Activated naive CD8-positive, alpha-beta T cell treated with anti-CD3 and anti-CD28 coated beads, Interleukin-2, amount 50 U/mL, for 24 hours (primary cell): ENCODE measurements around the gene KRT32.

ENCODE experiments used
- ATAC-seq: fragments of 150-1000 bp; cut with Tn5 transposase; one replicate; pipeline ENCODE4 v1.10.0; 2021
- DNase-seq: peaks from one replicate; pipeline ENCODE4 v3.0.0; 2021
- H3K27ac Mint-ChIP-seq: one replicate; pipeline ENCODE4 v1.8.0; 2021; ENCODE audit warnings: mild to moderate bottlenecking, mixed read lengths
- H3K27me3 Mint-ChIP-seq: one replicate; pipeline ENCODE4 v1.8.0; 2021; ENCODE audit warnings: mixed read lengths
- H3K36me3 Mint-ChIP-seq: one replicate; pipeline ENCODE4 v1.8.0; 2021; ENCODE audit warnings: low read depth, mixed read lengths
- H3K4me1 Mint-ChIP-seq: one replicate; pipeline ENCODE4 v1.8.0; 2021; ENCODE audit warnings: mixed read lengths
- H3K4me3 Mint-ChIP-seq: one replicate; pipeline ENCODE4 v1.8.0; 2021; ENCODE audit warnings: mild to moderate bottlenecking, moderate library complexity, mixed read lengths
- H3K9me3 Mint-ChIP-seq: one replicate; pipeline ENCODE4 v1.8.0; 2021; ENCODE audit warnings: mixed read lengths

The KRT32 gene

DNA sequence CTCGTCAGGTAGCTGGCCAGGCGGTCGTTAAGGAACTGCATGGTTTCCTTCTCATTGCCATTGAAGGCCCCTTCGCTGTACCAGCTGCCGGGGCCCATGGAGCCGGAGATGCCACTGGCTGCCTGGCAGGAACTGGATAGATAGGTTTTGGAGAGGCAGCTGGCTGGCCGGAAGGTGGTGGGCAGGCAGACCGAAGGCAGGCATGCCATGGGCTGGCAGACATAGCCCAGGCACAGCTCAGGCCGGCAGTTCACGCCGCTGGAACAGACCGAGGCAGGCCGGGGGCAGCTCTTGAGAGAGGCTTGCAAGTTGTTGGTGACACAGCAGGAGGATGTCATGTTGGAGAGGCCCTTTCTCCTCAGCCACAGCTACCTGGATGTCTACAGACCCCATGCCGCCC is at the start of gene KRT32:
TSS of gene KRT32 (minus strand) at position 399 of the 400 bp plus-strand sequence. CDS start at position 338, 61 bp downstream.
- DNase-seq (no peak), ATAC-seq (no peak)
- H3K4me1 Mint-ChIP-seq = no peaks in the 10 kb centered on the region
- H3K4me3 Mint-ChIP-seq = no peak within 1 kb of the TSS
- no peaks in the 10 kb centered on the region for H3K9me3 Mint-ChIP-seq
- no peaks in the 10 kb centered on the region for H3K27me3 Mint-ChIP-seq
- no peaks in the 10 kb centered on the region for H3K36me3 Mint-ChIP-seq
- H3K27ac Mint-ChIP-seq = no peak within 1 kb of the TSS

DNA sequence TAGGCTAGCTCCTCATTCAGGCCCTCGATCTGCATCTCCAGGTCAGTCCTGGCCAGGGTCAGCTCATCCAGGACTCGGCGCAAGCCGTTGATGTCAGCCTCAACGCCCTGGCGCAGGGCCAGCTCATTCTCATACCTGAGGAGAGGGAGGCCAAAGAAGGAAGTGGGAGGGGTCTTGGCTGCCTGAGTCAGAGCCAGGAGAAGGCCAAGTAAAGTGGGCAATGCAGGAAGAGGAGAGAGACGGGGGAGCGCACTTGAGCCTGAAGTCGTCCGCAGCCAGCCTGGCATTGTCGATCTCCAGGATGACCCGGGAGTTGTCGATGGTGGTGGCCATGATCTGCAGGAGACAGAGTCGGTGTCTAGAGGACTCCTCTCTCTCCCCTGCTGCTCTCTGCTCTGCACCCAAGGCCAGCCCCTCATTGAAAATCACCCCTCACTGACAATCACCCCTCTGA is 49.7 kb upstream of the KRT32 start:
- DNase-seq (no peak), ATAC-seq (no peak)
- Mint-ChIP-seq H3K27me3 (peaks cover 1% of the 10 kb centered on the region), H3K36me3 (no peaks in the 10 kb centered on the region), H3K4me3 (no peak overlapping the region), H3K9me3 (no peaks in the 10 kb centered on the region), H3K27ac (no peak overlapping the region), H3K4me1 (no peaks in the 10 kb centered on the region)

DNA sequence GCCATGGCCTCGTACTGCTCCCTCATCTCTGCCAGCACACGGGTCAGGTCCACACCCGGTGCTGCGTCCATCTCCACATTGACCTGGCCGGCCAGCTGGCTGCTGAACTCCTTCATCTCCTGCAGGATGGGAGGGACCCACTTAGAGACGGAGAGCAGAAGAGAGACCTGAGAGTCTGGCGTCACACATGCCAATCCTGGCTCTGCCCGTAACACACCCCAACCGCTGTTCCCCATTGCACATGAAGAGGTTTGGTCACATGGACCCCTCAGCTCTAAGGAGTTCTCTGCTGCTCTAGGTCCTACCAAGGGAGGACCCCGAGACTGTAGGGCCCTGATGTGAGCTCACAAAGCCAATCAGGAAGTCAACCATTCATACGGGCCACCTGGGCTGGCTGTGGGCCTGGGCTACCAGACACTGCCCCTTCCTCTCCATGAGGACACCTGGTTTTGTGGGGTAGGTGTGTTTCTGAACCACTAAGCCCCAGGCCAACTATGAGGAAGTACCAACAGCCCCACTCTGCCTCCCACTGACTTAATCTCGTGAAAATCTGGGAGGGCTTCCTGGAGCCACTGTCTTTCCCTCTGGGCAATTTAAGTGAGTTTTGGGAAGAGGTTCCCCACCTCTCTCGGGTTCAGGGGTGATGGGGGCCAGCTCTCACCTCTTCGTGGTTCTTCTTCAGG is 49.1 kb upstream of the KRT32 start:
- no peak overlapping the region for H3K27ac Mint-ChIP-seq
- H3K27me3 Mint-ChIP-seq = peaks cover 1% of the 10 kb centered on the region
- no peaks in the 10 kb centered on the region for H3K4me1 Mint-ChIP-seq
- no peaks in the 10 kb centered on the region for H3K9me3 Mint-ChIP-seq
- DNase-seq (no peak), ATAC-seq (no peak)
- no peaks in the 10 kb centered on the region for H3K36me3 Mint-ChIP-seq
- H3K4me3 Mint-ChIP-seq = no peak overlapping the region

DNA sequence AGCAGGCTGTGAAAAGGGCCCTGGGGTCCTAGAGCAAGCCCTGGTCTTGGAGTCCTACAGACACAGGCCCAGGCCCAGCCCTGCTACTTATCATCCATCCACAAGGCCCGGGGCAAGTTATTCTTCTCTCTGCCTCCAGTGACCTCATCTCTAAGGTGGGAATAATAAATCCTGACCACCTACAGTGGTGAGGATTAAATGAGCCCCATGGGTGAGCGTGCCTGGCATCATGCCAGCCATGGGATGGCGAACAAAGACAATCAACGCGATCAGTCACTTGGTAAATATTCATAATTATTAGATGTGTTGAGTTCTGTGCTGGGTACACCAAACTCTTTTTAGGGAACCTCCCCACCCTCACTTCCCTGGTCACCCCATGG is 46.0 kb upstream of the KRT32 start:
- Mint-ChIP-seq H3K4me3 (no peak overlapping the region), H3K9me3 (no peaks in the 10 kb centered on the region), H3K36me3 (no peaks in the 10 kb centered on the region), H3K27ac (no peak overlapping the region), H3K27me3 (peaks cover 1% of the 10 kb centered on the region), H3K4me1 (no peaks in the 10 kb centered on the region)
- no peak for ATAC-seq
- DNase-seq = no peak

DNA sequence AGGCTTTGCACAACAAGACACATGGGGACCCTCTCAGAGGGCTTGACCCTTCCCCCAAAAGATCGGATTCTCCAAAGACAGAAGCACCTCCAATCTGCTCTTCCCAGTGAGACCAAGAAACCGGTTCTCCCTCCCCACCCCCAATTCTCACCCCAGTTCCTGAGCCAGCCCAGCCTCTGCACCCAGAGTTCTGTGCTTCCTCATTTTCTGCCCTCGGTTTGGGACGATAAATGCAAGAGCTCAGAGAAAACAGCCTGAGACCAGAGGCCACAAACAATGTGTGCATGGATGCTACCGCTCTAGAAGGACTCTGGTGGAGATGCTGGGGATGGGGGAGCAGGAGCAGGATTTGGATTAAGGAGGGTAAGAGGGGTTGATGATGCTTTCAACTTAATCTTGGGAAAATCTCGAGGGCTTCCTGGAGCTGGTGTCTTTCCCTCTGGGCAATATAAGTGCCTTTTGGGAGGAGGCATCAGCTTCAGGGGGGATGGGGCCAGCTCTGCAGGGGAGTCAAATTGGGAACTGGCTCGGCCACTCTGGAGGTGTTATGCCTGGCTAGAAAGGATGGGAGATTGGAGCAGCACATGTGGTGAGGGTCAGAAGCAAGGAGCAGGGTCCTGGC is 45.5 kb upstream of the KRT32 start:
- Mint-ChIP-seq H3K27ac (no peak overlapping the region), H3K27me3 (no peaks in the 10 kb centered on the region), H3K4me3 (no peak overlapping the region), H3K9me3 (no peaks in the 10 kb centered on the region), H3K4me1 (no peaks in the 10 kb centered on the region), H3K36me3 (no peaks in the 10 kb centered on the region)
- no peak for DNase-seq
- ATAC-seq = no peak

DNA sequence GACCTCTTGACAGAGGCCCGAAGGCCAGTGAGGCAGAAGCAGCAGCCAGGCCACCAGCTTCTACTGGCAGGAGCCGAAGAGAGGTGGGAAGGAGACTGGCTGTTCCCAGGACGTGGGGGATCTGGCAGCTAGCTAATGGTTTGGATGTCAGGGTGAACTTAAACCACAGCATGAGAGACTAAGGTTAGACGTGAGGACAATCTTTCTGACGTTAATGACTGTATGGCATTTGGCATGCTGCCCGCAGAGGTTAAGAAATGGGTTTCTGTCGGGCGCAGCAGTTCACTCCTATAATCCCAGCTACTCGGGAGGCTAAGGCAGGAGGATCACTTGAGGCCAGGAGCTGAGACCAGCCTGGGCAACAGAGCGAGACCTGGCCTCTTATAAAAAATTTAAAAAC is 44.5 kb upstream of the KRT32 start:
- no peak for ATAC-seq
- Mint-ChIP-seq H3K27me3 (no peaks in the 10 kb centered on the region), H3K27ac (no peak overlapping the region), H3K9me3 (no peaks in the 10 kb centered on the region), H3K4me1 (no peaks in the 10 kb centered on the region), H3K36me3 (no peaks in the 10 kb centered on the region), H3K4me3 (no peak overlapping the region)
- no peak for DNase-seq

DNA sequence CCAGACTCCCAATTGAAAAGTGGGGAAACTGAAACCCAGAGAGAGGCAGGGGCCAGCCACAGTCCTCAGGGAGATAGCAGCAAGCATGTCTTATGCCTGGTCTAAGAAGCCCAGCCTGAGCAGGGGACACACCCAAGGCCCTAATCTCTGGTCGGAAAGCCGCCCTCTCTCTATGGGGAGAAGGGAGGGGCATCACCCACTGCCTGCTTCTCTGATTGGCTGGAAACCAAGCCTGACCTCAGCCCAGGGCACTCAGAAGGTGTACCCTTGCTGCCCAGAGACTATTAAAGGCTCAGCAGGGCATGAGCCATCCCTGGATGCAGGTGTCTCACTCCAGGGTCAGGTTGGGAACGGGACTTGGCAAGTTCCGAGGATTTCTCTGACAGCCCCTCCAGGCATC is 43.9 kb upstream of the KRT32 start:
- H3K4me3 Mint-ChIP-seq = no peak overlapping the region
- no peaks in the 10 kb centered on the region for H3K9me3 Mint-ChIP-seq
- DNase-seq = no peak
- no peaks in the 10 kb centered on the region for H3K36me3 Mint-ChIP-seq
- H3K4me1 Mint-ChIP-seq = no peaks in the 10 kb centered on the region
- no peaks in the 10 kb centered on the region for H3K27me3 Mint-ChIP-seq
- no peak overlapping the region for H3K27ac Mint-ChIP-seq
- no peak for ATAC-seq

DNA sequence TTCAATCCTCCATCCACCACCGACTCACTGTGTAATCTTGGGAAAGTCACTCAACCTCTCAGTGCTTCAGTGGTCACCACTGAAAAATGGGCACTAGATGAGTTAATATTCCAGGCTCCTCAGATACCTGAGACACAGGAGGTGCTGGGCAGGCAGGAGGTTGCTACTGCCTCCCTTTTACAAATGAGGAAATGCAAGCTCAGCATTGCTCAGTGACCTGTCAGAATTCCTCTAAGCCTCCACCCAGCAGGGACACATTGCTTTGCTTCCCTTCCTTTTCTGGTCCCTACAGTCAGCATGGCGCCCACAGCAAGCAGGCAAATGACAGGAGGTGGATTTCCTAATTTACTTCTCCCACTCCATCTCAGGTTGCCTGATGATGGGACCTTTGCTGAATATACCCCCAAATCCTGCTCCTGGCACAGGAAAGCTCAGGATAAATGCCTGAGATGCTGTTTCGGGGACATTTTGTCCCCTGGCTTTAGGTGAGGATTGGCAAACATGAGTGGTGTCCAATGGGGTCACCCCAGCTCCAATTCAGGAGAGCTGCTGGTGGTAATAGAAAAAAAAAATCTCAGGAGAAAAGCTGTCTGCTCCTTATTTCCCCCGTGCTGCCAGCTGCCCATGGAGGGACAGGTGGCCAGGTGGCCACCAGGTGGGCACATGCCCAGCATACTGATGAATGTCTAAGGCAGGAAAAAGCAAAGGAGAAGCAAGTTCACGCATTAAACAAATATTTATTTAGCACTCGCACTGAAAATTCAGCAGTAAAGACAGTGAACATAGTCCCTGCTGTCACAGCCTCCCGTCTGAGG is 43.3 kb upstream of the KRT32 start:
- DNase-seq (no peak), ATAC-seq (no peak)
- no peaks in the 10 kb centered on the region for H3K9me3 Mint-ChIP-seq
- no peak overlapping the region for H3K4me3 Mint-ChIP-seq
- H3K27ac Mint-ChIP-seq = no peak overlapping the region
- H3K27me3 Mint-ChIP-seq = no peaks in the 10 kb centered on the region
- H3K4me1 Mint-ChIP-seq = no peaks in the 10 kb centered on the region
- no peaks in the 10 kb centered on the region for H3K36me3 Mint-ChIP-seq

DNA sequence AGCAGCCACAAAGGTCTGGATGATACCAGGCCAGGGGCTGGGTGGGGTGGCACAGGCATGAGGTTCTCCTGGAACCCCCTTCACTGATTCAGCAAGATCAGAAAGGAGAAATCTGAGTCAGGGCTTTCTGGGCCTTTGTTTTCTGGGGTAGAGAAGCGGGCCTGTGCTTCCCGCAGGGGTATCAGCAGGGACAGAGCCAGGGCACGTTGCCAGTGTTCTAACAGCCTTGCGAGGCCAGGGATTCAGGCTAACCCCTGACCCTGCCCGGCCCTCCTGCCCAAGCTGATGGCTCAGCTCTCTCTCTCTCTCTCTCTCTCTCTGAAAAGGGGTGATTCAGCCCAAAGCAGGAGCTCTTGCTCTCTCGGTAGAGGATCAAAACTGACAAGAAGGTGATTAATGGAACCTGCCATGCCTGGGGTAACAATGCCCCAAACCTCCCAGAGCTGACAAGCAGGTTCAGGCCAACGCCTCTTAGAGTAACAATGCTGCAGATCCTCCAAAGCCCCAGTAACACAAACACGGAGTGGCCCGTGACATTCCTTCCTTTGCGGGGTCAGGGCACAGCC is 40.2 kb upstream of the KRT32 start:
- Mint-ChIP-seq H3K27ac (no peak overlapping the region), H3K27me3 (no peaks in the 10 kb centered on the region), H3K36me3 (no peaks in the 10 kb centered on the region), H3K4me1 (no peaks in the 10 kb centered on the region), H3K4me3 (no peak overlapping the region), H3K9me3 (no peaks in the 10 kb centered on the region)
- DNase-seq (no peak), ATAC-seq (no peak)

DNA sequence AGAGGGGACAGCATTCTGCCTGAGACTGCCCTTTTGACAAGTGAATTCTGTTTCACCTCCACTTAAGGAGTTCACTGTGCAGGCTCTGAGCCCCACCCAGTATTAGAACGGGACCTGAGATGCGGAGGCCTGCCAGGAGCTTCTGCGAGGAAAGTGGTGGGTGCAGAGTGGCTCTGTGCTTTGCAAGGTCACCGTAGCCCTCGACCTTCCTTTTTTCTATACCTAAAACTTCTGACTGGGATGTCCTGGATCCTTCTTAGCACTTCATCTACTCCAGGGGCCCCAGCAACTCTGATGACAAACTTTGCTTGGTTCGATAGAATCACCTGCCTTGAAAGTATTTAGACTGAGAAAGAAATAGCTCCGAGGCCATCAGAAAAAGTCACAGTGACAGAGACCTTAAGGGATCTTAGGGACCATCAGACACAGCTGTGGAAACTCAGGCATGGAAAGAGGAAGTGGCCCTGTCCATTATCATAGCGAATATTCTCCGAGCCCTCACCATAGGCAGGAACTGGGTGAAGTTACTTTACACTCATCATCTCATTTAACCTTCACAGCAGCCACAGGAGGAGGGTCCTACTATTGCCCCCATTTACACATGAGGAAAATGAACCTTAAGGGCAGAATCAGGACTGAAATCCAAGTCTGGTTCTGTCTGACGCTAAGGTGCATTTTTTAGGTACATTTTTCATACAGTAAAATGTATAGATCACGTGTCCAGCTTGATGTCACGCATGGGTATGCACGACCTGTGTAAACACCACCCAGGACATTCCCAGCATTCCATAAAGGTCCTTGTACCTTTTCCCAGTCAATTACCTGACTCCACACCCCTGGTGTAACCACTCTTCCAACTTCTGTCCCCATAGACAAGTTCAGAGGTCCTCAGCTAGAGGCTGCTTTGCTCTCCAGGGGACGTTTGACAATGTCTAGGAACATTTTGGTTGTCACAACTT is 38.9 kb upstream of the KRT32 start:
- ATAC-seq = no peak
- Mint-ChIP-seq H3K27ac (no peak overlapping the region), H3K36me3 (no peaks in the 10 kb centered on the region), H3K9me3 (no peaks in the 10 kb centered on the region), H3K27me3 (no peaks in the 10 kb centered on the region), H3K4me1 (no peaks in the 10 kb centered on the region), H3K4me3 (no peak overlapping the region)
- DNase-seq = no peak

DNA sequence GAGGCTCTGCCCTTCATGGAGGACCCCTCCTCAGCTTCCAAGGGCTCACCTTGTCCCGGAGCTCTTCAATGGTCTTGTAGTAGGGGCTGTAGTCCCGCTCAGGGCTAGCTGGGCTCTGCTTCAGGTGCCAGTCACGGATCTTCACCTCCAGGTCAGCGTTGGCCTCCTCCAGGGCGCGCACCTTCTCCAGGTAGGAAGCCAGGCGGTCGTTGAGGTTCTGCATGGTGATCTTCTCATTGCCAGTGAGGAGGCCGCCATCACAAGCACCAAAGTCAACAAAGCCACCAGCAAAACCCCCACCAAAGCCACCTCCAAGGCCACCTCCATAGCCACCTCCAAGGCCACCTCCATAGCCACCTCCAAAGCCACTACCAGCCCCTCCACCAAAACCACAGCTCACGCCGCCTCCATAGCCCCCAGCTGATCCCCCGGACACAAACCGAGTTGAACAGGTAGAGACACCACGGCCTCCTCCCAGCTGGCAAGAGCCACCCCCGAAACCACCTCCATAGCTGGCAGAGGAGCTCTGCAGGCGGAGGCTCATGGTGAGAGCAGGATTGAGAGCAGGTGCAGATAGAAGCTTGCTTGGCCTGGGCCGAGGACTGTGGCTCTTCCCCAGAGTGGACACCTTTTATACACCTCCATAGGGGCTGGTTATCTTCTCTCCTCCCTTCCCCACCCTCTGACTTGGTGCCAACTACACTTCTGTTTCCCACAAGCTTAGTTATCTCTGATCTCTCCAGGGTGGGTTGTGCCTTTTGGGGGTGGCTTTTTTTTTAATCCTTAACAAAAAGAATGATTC is 38.0 kb upstream of the KRT32 start, which contains the start of gene KRT13:
TSS of gene KRT13 (minus strand) at position 606 of the 802 bp plus-strand sequence. CDS start at position 544, 62 bp downstream.
- Mint-ChIP-seq H3K27ac (no peak within 1 kb of the TSS), H3K9me3 (no peaks in the 10 kb centered on the region), H3K4me3 (no peak within 1 kb of the TSS), H3K36me3 (no peaks in the 10 kb centered on the region), H3K27me3 (no peaks in the 10 kb centered on the region), H3K4me1 (peaks cover 2% of the 10 kb centered on the region)
- no peak for DNase-seq
- ATAC-seq = no peak

DNA sequence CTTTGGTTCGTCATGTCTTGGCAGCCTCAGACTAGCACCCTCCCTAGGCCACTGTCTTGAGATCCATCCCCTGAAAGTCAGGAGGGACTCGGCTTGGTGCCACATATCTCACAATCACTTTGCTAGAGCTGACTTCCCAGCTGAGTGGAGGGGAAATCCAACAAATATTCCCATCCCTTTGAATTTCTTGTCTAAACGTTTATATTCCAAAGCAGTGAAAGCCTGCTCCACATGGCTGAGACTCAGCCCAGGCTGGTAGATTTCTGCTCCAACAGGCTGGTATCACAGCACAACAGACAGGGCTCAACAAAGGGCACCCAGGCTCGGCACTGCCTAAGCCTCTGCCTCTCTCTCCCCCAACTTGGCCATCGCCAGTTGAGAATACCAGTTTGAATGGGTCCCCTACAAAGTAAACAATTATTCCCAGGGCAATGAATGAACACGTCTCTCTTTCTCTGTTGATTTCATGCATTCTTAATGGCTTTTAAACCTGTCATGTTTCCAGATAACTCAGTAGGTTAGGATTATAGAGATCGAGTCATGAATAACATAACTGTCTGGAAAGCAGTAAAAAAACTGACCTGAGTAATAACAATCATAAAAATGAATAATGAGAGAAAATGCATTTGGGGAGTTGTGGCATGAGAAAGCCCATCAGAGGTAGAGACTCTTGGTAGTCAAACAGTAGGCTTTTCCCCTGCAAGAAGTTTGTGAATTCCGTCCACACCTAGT is 37.2 kb upstream of the KRT32 start:
- no peaks in the 10 kb centered on the region for H3K36me3 Mint-ChIP-seq
- no peak for ATAC-seq
- H3K27me3 Mint-ChIP-seq = peaks cover 1% of the 10 kb centered on the region
- no peak overlapping the region for H3K4me3 Mint-ChIP-seq
- H3K4me1 Mint-ChIP-seq = peaks cover 2% of the 10 kb centered on the region
- no peak for DNase-seq
- no peaks in the 10 kb centered on the region for H3K9me3 Mint-ChIP-seq
- no peak overlapping the region for H3K27ac Mint-ChIP-seq

DNA sequence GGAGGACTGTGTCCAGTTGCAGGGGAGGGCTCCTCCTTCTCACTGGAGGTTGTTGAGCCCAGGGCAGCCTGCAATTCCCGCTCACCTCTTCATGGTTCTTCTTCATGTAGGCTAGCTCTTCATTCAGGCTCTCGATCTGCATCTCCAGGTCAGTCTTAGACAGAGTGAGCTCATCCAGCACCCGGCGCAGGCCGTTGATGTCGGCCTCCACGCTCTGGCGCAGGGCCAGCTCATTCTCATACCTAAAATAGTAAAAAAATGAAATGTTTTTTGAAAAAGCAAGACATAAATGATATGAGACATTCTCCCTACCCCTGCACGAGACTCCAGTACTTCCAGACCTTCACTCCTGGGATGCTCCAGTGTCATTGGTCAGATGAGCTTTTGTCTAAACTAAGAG is 36.0 kb upstream of the KRT32 start:
- no peak for DNase-seq
- no peak overlapping the region for H3K27ac Mint-ChIP-seq
- H3K27me3 Mint-ChIP-seq = peaks cover 2% of the 10 kb centered on the region
- no peak overlapping the region for H3K4me3 Mint-ChIP-seq
- ATAC-seq = no peak
- H3K9me3 Mint-ChIP-seq = no peaks in the 10 kb centered on the region
- no peaks in the 10 kb centered on the region for H3K36me3 Mint-ChIP-seq
- H3K4me1 Mint-ChIP-seq = peaks cover 2% of the 10 kb centered on the region
